NCI-H1417 treated with DMSO at 0.1 percent for 48 hours (cell line): ENCODE data around the gene ADGRE2.
"Not testable (repeated sequence)": the region's sequence is repeated elsewhere in the genome, so short reads cannot be mapped to it uniquely, and the experiment has no call there.

Experiments
- DNase-seq: peaks from one replicate; lab custom pipeline; 2025; lab: John Stamatoyannopoulos, UW

ADGRE2 gene

DNA sequence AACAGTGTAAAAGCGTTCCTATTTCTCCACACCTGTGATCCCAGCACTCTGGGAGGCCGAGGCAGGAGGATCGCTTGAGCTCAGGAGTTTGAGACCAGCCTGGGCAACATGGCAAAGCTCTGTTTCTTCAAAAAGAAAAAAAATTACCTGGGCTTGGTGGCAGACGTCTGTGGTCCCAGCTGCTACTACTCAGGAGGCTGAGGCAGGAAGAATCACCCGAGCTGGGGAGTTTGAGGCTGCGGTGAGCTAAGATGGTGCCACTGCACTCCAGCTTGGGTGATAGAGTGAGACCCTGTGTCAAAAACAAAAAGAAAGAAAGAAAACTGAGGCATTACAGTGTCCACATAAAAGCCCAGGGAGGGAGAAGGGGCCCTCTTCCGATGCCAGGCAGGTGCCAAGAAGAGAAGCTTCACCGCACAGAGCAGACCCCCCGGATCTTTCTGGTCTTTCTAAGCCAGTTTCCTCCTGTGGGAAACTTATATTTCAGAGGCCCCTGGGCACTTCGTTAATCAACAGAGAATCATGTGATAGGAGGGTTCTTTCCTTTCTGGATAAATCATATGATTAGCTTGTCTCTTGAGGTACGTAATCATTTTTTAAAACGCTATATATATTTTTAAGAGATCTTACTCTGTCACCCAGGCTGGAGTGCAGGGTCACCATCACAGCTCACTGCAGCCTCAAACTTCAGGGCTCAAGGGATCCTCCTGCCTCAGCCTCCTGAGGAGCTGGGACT is at the start of gene ADGRE2:
Gene ADGRE2, minus strand, starts transcription at position 451 of the 736 bp plus-strand sequence. CDS start 1,804 bp downstream, outside the sequence.
- DNase-seq: not testable (repeated sequence)

GRCh38 chr19:14826006-14826405 is 47.6 kb upstream of the ADGRE2 start:
- DNase-seq: no peak

DNA sequence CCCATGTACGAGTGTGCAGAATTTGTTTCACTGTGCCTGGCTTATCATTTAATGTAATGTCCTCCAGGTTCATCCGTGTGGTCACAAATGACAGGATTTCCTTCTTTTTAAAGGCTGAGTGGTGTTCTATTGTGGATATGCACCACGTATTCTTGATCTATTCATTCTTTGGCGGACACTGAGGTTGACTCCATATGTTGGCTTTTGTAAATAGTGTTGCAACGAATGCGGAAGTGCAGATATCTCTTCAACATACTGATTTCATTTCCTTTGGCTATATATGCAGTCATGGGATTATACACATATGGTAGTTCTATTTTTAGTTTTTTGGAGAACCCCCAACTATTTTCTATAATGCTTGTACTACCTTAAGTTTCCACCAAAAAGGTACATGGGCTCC is 43.6 kb upstream of the ADGRE2 start:
- no peak for DNase-seq

GRCh38 chr19:14818588-14818987 is 40.2 kb upstream of the ADGRE2 start:
- DNase-seq: no peak

GRCh38 chr19:14817052-14817451 is 38.7 kb upstream of the ADGRE2 start:
- DNase-seq: no peak

DNA sequence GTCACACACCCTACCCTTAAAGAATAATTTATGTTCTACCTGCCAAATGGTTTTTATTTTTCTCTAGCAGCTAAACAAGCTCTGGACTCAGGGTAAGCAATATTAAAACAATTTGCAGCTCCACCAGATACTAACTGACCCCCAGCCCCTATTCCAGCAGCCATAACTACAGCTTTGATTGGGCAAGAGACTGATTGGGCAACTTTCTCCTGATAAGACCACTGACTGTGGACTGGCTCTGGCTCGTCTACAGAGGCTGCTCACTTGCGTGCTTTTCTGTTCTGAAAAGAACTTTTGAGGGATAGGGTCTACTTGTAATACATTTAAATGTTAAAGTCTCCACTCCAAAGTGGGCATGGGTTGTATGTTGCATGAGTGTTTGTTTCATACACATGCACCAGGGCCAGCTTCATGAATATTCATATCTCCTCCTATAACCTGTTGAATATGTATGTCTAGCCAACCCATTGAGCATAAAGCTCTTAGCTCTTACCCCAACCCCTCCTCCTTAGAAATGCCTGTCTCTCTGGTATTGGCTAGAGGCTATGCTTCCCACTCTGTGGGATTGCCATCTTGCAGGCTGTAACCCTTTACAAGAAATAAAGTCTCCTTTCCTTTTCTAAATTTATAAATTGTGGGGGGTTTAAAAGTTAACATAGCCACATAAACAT is 36.8 kb upstream of the ADGRE2 start:
- DNase-seq: no peak

GRCh38 chr19:14809272-14810057 is 31.1 kb upstream of the ADGRE2 start:
- no peak for DNase-seq

- DNase-seq: no peak
These were observed 26.4 kb upstream of the ADGRE2 start for GRCh38 chr19:14804765-14805164.

- no peak for DNase-seq
These were observed 20.4 kb upstream of the ADGRE2 start for GRCh38 chr19:14798760-14799159.

- DNase-seq: no peak
These were observed 17.7 kb upstream of the ADGRE2 start for GRCh38 chr19:14796021-14796420.

DNA sequence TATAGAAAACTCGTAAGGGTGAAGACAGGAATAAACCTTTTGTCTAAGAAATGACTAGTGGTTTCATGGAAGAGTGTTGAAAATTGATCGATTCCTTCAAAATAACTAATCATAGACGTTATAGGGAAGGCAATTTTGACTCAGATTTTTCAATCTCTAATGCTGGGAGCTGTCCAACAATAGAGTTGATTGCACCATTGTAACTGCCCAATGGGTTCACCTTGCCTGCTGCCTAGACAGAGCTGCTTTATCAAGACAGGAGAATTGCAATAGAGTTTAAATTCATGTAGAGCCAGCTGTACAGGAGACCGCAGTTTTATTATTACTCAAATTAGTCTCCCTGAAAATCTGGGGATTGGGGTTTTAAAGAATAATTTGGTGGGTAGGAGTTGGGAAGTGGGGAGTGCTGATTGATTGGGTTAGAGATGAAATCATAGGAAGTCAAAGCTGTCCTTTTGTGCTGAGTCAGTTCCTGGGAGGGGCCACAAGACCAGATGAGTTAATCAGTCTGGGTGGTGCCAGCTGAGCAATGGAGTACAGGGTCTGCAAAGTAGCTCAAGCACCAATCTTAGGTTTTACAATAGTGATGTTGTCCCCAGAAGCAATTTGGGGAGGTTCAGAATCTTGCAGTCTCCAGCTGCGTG is 16.8 kb upstream of the ADGRE2 start:
- no peak for DNase-seq

DNA sequence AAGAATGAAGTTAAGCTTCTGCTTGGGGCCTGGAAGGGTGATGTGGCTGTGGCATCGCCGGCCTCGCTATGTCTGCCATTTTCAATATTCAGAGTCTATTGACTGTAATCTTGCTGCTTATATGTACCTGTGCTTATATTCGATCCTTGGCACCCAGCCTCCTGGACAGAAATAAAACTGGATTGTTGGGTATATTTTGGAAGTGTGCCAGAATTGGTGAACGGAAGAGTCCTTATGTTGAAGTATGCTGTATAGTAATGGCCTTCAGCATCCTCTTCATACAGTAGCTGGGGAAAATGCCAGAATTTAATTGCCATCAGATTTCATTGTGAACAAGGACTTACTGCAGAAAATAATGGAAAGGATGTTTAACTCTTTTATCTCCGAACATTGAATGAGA is 13.9 kb upstream of the ADGRE2 start:
- DNase-seq: not testable (repeated sequence)

DNA sequence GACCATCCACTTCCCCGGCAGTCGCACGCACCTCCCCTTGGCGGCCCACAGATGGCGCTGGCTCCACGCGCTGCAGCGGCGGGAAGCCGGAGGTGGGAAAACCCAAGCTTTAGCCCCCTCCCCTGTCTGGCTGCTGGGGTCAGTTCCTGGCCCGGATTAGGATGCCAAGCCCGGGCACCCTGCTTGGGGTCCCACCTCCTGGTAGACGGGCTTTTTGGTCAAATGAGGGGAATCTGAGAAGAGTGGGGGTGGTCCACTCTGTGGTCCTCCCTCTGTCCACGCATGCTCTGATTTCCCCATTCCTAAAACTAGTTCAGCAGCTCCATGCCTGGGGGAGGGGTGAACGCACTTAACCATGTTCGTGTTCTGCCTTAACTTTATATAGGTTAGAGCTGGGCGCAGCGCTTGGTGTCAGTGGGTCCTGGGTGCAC is 8.1 kb upstream of the ADGRE2 start:
- DNase-seq: no peak

DNA sequence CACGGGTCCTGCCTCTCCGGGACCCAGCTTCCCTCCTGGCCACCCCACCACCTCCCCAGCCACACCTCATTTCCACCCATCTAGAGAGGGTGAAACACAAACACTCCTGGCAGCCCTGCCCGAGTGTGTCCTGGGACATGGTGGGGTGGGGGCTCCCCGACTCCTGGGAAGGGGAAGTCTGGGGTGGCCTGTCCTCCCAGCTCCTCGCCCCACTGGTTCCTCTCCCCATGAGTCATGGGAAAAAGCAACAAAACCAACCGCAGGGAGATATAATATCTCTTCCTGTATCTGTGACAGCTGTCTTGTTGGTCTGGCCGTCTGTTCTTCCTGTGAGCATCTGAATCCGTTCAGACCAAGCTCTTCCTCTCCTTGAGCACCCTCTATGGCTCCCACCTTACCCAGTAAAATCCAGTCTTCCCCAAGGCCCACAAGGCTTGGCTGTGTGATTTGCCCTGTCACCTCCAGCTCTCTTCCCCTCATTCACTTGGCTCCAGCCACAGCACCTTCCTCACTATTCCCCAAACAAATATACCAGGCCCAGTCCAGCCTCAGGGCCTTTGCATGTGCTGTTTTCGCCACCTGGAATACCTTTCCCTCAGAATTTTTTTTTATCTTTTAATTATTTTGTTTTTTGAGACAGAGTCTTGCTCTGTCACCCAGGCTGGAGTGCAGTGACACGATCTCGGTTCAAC is 6.9 kb upstream of the ADGRE2 start:
- DNase-seq: not testable (repeated sequence)

DNA sequence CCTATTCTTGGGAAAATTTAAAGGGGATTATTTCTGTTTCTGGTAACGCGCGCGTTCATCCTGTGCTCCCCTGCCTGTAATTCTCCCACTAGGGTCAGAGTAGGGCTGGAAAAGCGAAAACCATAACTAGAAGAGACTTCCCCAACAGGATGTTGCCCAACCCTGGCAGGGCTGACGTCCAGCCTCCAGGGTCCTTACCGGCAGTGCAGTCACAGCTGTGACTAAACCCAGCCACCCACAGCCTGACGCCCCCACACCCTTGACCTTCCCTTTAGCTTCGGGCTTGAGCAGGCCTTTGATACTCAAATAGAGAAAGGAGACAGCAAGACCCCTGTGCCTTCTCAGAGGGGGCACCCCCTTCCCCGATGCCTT is 6.4 kb upstream of the ADGRE2 start:
- DNase-seq: not testable (repeated sequence)

DNA sequence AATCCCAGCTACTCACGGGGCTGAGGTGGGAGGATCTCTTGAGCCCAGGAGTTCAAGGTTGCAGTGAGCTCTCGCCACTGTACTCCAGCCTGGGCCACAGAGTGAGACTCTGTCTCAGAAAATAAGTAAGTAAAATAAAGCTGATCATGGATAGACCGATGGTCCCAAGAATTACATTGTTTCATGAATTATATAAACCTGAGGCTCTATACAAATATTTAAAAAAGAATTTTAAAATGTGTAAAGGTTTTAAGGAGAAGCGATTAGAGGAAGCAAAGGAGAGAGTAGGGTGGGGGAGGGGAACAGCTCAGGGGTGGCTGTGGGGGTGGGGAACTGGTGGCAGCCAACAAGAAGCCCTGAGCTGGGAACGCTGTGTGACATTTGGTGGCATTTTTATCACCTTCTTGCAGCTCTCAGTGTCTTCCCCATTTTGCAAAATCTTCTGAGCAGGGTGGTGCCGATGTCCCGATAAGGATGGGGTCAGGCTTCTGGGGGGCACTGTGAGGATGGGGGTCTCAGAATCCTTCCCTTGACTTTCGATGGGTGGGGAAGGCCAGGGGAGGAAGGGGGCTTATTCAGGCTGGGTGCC is 5.1 kb upstream of the ADGRE2 start:
- DNase-seq: not testable (repeated sequence)

DNA sequence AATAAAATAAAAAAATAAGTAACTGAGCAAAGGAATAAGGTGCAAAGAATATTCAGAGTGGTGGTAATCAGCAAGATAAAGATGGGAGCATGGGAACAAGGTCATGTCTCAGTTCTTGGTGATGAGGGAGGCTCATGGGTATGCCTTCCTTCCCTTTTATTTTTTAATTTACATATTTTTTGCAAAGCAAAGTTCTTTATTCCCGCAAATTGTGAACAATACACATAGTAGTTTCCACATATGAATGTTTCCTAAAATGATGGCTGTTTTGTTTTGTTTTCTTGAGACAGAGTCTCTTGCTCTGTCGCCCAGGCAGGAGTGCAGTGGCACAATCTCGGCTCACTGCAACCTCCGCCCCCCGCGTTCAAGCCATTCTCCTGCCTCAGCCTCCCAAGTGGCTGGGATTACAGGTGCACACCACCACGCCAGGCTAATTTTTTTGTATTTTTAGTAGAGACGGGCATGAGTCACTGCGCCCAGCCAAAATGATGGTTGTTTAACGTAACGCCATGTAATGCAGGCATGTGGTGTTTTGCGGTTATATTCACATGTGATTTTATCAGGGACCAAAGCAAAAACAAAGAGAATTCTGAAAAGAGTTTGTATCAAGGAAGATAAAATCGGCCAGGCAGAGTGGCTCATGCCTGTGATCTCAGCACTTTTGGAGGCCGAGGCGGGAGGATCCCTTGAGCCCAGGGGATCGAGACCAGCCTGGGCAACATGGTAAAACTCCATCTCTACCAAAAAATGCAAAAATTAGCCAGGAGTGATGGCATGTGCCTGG is 4.5 kb upstream of the ADGRE2 start:
- DNase-seq: no peak

DNA sequence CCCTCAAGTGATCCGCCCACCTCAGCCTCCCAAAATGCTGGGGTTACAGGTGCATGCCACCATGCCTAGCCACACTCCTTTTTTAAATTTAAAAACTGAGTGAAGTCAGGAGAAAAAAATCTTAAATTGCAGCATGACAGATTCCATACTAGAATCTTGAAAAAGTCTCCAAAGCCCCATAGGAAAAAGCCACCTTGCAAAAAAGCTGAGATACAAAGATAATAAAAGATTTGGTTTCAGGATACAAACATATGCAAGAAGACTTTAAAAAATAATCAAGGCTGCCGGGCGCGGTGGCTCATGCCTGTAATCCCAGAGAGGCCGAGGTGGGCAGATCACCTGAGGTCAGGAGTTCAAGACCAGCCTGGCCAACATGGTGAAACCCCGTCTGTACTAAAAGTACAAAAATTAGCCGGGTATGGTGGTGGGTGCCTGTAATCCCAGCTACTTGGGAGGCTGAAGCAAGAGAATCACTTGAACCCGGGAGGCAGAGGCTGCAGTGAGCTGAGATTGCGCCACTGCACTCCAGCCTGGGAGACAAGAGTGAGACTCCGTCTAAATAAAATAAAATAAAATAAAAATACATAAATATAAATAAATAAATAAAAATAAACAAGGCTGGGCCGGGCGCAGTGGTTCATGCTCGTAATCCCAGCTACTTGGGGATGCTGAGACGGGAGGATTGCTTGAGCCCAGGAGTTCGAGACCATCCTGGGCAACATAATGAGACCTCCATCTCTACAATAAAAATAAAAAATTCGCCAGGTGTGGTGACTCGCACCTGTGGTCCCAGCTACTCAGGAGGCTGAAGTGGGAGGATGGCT is 3.6 kb upstream of the ADGRE2 start:
- DNase-seq: not testable (repeated sequence)

DNA sequence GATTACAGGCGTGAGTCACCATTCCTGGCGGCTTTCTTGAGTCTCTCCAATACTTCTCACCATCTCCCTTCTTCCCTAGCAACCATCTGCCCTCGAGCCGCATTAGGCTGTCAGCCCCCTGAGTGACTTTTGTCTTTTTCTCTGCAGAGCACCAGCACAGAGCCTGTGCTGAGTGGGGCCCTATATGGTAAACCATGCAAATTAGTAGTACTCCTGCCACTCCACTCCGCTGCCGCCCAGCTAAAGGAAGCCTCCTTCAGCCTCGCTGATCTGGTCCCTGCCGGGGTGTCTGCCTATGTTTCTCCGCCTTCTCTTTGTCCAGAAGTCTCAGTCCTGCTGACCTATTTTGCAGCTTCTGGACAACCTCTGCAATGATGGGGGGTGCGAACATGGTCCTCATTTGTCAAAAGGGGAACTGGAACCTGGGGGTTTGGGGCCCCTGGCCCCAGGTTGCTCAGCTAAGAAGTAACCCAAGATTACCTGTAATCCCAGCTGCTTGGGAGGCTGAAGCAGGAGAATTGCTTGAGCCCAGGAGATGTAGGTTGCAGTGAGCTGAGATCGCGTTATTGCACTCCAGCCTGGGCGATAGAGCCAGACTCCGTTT is 2.4 kb upstream of the ADGRE2 start:
- DNase-seq: not testable (repeated sequence)
